Measurements from ENCODE around the gene SYNJ2. TPM values are rescaled to one million over a fixed set of nuclear protein-coding genes. Genes with fewer than 3 reads are reported as not detected.

Gene SYNJ2
- total RNA-seq, 4 donors from 2014 or later = 2.2 to 7.9 (median 3.1) TPM

DNA sequence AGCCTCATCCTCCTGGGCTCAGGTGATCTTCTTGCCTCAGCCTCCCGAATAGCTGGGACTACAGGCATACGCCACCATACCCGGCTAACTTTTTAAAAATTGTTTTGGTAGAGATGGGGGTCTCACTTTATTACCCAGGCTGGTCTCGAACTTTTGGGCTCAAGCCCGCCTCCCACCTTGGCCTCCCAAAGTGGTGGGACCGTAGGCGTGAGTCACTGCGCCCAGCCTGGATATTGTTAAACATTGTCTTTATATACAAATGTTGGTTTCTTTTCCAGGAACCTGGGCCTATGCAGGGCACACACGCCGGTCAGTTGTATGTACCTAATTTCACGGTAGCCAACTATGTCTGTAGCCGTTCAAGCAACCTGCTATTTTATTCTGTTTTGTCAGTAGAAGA, 60.1 kb downstream of the SYNJ2 start:
- TF ChIP-seq, protein P1, sequence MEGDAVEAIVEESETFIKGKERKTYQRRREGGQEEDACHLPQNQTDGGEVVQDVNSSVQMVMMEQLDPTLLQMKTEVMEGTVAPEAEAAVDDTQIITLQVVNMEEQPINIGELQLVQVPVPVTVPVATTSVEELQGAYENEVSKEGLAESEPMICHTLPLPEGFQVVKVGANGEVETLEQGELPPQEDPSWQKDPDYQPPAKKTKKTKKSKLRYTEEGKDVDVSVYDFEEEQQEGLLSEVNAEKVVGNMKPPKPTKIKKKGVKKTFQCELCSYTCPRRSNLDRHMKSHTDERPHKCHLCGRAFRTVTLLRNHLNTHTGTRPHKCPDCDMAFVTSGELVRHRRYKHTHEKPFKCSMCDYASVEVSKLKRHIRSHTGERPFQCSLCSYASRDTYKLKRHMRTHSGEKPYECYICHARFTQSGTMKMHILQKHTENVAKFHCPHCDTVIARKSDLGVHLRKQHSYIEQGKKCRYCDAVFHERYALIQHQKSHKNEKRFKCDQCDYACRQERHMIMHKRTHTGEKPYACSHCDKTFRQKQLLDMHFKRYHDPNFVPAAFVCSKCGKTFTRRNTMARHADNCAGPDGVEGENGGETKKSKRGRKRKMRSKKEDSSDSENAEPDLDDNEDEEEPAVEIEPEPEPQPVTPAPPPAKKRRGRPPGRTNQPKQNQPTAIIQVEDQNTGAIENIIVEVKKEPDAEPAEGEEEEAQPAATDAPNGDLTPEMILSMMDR (IDR thresholded peaks at IDR 0.05; ENCODE audit: low read depth) = no peak

DNA sequence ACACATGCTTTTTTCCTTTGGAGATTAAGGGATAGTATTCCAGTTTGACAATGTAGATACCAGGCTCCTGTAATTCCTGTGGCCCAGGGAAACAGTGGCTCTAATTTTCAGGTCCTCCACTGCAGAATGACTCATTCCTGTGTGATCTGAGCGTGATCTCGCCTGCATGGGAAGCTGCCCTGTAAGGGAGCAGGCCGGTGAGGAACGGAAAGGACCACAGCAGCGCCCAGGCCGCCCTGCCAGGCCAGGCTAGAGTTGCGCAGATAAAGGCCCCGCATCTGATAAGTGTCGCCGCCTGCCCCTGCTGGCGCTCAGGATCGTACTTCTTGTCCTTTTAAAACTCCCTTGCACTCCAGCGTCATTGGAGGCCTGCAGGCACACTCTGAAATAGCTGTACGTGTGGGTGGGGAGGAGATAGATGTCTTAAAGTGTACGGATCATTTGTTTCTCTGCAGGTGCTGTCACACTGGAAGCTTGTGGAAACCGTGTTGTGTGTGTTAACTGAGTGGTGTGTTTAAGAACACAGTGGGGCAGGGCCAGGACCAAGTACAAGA, 60.7 kb downstream of the SYNJ2 start:
- TF ChIP-seq, protein P1 (IDR thresholded peaks at IDR 0.05; ENCODE audit: low read depth) = no peak

DNA sequence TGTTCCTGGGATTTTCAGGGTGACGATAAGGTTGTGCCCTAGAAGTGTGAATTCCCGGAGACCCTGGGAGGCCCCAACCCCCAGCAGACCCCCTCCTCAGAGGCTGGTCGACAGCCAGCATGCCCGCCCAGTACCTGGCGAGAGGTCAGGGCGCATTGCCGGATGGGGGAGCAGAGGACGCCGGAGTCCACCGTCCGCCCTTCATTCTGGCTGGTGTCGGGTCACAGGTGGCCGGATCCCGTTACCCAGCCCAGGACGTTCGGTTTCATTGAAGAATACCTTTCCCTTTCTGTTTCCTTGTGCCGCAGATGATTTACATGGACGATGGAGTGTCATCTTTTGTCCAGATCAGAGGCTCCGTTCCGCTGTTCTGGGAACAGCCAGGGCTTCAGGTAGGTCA, 61.3 kb downstream of the SYNJ2 start:
- TF ChIP-seq, protein P1 (IDR thresholded peaks at IDR 0.05; ENCODE audit: low read depth) = no peak

DNA sequence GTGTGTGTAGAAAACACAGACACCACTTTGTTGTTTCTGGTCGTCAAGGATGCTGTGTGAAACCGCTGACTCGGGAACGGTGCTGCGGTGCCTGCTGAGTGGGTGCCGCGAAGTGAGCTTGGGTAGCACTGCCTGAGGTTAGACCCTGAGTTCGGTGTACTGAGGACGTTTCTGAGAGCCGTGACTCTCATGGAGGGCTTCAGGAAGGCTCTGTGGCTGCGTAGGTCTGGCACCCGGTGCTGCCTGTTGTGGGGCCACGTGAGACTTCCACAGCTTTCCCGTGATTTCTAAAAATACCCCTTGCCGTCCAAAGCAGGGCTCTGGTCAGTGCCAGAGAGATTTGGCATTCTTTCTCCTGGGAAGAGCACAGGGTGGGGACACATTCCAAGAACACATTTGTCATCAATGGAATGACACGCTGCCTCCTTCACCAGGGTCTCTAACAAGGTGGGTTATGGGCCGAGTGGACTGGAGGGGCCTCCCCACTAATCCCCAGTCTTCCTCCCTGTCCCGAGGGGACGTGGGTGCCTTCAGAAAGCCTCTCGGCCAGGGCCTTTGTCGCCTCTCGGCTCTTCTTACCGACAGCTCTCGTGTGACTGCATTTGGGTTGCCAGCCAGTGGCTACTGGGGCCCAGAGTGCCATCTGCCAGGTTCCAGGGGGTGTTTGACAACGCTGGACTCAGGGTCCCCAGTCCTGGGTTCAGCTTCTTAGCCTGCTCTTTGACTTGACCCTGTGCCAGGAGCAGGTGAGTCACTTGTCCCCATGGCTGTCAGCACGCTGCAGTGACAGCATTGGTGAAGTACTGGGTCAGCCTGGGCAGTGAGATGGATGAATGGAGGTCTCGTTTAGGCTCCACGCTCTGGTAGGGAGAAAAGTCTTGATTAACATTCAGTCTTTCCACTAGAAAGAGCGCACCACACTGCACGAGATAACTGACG, 62.2 kb downstream of the SYNJ2 start:
- TF ChIP-seq, protein P1 (IDR thresholded peaks at IDR 0.05; ENCODE audit: low read depth) = no peak

DNA sequence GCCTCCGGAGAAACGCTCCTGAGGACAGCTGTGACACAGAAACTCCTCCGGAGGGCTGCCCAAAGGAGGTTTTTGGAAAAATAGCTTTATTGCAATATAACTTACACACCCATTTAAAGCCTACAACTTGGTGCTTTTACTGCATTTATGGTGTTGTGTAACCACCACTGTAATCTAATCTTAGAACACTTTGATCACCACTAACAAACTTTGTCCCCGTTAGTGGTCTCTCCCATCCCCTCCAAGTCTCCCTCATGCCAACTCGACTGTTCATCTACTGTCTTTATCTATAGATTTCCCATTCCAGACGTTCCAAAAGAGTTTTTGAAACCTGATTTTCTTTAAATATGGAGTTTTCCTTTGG, 62.8 kb downstream of the SYNJ2 start:
- TF ChIP-seq, protein P1 (IDR thresholded peaks at IDR 0.05; ENCODE audit: low read depth) = no peak

DNA sequence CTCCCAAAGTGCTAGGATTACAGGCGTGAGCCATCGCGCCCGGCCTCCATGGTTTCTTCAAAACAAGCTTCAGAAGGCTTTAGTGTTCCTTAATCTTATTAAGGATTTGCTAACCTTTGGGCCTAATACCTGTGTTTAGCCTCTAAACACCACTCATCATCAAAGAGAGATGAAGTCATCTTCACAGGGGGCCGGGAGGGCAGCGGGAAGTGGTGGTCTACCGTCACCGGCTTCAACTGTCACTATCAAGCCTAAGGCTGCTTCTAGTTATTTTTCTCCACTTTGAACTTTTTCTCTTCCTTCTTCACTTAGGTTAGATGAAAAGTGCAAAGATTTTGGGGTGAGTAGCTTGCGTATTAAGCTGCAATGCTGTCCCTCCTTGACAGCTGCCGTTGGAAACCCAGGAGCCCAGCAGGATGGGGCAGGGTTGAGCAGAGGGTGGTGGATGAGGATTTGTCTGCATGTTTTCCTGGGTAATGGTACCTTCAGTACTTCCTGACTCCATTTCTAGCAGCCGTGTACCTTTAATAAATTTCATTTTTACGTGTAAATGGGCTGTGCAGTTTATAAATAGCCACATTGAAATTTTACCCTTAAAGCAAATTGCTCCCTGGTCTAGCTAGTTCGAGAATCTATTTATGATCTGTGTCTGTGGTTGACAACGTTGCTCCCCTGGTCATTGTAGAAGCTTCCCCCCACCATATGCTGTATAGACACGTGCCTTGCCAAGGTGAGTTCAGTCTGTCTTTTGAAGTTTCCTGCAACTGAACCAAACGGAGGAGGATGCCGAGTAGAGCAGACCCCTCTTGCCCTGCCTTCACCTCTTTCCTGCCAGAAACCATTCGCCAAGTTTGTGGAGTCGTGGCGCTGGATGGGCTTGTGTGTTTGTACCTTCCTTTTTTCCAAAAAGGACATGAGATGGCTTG, 64.8 kb downstream of the SYNJ2 start:
- TF ChIP-seq, protein P1 (IDR thresholded peaks at IDR 0.05; ENCODE audit: low read depth) = no peak
